ENCODE measurements around the gene ELOVL5.

ELOVL5 gene

GRCh38 chr6:53268858-53269608, 79.7 kb downstream of the ELOVL5 start:
- DNase-seq: no peak

GRCh38 chr6:53266553-53267090, 82.1 kb downstream of the ELOVL5 start:
- DNase-seq: no peak

- DNase-seq: no peak
Observed at GRCh38 chr6:53264915-53265607, 83.7 kb downstream of the ELOVL5 start.

- DNase-seq: no peak
Observed at GRCh38 chr6:53264337-53264736, 84.4 kb downstream of the ELOVL5 start.

GRCh38 chr6:53263917-53264316, 84.8 kb downstream of the ELOVL5 start:
- no peak for DNase-seq

- no peak for DNase-seq
Observed at GRCh38 chr6:53259860-53260580, 88.7 kb downstream of the ELOVL5 start.

- no peak for DNase-seq
Observed at GRCh38 chr6:53258774-53259155, 90.0 kb downstream of the ELOVL5 start.

- no peak for DNase-seq
Observed at GRCh38 chr6:53258076-53258773, 90.5 kb downstream of the ELOVL5 start.

GRCh38 chr6:53257533-53257932, 91.2 kb downstream of the ELOVL5 start:
- DNase-seq: no peak

GRCh38 chr6:53257001-53257400, 91.7 kb downstream of the ELOVL5 start:
- DNase-seq: no peak

GRCh38 chr6:53252177-53252692, 96.5 kb downstream of the ELOVL5 start:
- DNase-seq: no peak

GRCh38 chr6:53251033-53251672, 97.6 kb downstream of the ELOVL5 start:
- DNase-seq: no peak

GRCh38 chr6:53250176-53251032, 98.3 kb downstream of the ELOVL5 start:
- no peak for DNase-seq

GRCh38 chr6:53246924-53247323, 101.8 kb downstream of the ELOVL5 start:
- DNase-seq: no peak

- no peak for DNase-seq
Observed at GRCh38 chr6:53244958-53245357, 103.8 kb downstream of the ELOVL5 start.

GRCh38 chr6:53244399-53244931, 104.3 kb downstream of the ELOVL5 start:
- DNase-seq: no peak

GRCh38 chr6:53241938-53242337, 106.8 kb downstream of the ELOVL5 start:
- DNase-seq: no peak

GRCh38 chr6:53240761-53241160, 108.0 kb downstream of the ELOVL5 start:
- peak; percentile 26 for DNase-seq

- DNase-seq: no peak
Observed at GRCh38 chr6:53240139-53240538, 108.6 kb downstream of the ELOVL5 start.

- no peak for DNase-seq
Observed at GRCh38 chr6:53239526-53239925, 109.2 kb downstream of the ELOVL5 start.

- no peak for DNase-seq
Observed at GRCh38 chr6:53238311-53238710, 110.4 kb downstream of the ELOVL5 start.
